ENCODE results near the gene FUT3.

The FUT3 gene

DNA sequence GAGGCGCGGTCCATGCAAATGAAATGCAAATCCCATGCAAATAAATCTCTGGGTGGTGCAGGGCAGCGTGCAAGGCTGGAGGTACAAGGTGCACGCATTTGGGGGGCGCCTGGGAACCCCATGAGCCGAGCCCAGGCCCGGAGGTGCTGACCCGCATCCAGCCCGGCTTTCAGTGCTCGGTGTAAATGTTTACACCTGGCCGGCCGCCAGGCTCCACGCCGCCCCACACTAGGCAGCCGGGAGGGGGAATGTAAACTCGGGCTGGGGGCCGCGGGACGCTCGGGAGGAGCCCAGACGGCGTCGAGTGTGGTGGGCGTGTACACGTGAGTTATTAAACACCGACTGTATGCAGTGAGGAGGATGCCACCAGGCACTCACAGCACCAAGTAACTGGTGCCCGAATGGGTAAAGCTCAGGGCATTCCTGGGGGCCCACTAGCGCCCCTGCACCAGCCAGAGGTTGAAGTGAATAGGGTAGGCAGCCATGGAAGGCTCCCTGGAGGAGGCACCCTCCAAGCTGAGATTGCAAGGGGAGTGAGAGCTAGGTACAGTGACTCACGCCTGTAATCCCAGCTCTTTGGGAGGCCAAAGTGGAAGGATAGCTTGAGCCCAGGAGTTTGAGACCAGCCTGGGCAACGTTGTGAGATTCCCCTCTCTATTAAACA is 28.9 kb downstream of the FUT3 start:
- TF ChIP-seq ZFX (IDR thresholded peaks at IDR 0.05; ENCODE audit: borderline replicate concordance) = no peak
- TF ChIP-seq, protein P1, sequence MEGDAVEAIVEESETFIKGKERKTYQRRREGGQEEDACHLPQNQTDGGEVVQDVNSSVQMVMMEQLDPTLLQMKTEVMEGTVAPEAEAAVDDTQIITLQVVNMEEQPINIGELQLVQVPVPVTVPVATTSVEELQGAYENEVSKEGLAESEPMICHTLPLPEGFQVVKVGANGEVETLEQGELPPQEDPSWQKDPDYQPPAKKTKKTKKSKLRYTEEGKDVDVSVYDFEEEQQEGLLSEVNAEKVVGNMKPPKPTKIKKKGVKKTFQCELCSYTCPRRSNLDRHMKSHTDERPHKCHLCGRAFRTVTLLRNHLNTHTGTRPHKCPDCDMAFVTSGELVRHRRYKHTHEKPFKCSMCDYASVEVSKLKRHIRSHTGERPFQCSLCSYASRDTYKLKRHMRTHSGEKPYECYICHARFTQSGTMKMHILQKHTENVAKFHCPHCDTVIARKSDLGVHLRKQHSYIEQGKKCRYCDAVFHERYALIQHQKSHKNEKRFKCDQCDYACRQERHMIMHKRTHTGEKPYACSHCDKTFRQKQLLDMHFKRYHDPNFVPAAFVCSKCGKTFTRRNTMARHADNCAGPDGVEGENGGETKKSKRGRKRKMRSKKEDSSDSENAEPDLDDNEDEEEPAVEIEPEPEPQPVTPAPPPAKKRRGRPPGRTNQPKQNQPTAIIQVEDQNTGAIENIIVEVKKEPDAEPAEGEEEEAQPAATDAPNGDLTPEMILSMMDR (IDR thresholded peaks at IDR 0.05) = no peak
- no peak overlapping the region for H3K27ac ChIP-seq

DNA sequence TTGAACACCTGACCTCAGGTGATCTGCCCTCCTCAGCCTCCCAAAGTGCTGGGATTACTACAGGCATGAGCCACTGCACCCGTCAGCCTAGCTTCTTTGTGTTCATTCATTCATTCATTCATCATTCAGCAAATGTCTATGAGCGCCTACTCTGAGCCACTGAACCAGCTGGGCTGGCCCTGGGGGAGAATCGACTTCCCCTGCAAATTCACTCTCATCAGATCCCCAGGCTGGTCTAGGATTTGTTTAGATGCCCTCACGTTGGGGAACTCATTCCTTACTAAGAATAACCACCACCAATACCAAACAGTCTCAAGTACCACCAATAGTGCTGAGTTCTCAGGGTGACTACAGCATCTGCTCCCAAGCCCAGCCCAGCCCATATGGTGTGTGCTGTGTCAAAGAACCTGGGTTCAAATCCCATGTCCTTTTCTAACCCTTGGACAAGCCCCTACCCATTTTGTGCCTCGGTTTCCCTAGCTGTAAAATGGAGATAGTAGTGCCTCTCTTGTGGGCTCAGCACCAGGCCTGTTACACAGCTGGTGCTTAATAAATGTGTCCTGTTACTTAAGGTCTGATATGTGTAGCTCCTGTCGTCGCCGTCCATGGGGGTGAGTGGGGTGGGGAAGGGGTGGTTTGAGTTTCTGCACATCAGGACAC is 29.6 kb downstream of the FUT3 start:
- no peak for TF ChIP-seq ZFX (IDR thresholded peaks at IDR 0.05; ENCODE audit: borderline replicate concordance)
- TF ChIP-seq, protein P1 (IDR thresholded peaks at IDR 0.05) = no peak
- H3K27ac ChIP-seq = no peak overlapping the region

DNA sequence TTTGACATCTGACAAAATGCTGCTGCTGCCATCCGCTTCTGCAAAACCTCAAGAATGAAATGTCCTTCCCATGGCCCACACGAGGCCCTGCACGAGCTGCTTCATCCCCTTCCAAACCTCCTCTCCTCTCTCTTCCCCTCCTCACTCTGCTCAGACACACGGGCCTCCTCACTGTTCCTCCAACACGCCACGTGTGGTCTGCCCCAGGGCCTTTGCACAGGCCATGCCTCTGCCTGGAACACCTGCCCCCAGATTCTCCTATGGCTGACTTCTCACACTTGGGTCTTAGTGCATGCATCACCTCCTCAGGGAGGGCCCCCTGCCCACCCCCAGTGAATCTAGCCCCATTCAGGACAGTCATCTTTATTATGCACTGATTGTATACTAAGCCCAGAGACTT is 30.5 kb downstream of the FUT3 start:
- no peak overlapping the region for H3K27ac ChIP-seq
- no peak for TF ChIP-seq ZFX (IDR thresholded peaks at IDR 0.05; ENCODE audit: borderline replicate concordance)
- TF ChIP-seq, protein P1 (IDR thresholded peaks at IDR 0.05) = no peak

DNA sequence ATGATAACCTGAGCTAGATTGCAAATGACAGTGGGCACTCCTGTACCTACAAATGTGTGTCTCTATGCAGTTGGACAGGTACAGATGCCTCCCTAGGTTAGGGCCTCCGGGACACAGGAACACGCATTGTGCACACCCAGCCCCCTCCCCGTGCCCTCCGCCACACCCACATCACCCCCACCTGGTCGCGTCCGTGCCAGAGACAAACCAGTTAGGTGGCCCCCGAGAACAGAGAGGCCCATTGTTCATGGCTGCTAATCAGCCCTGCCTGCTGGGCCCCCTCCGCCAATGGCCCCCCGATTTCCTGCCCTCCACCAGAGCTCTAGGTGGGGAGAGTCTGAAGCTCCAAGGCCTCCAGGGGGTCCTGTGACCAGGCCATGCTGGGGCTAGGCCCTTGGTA is 32.7 kb downstream of the FUT3 start:
- TF ChIP-seq, protein P1 (IDR thresholded peaks at IDR 0.05) = no peak
- no peak for TF ChIP-seq ZFX (IDR thresholded peaks at IDR 0.05; ENCODE audit: borderline replicate concordance)
- H3K27ac ChIP-seq = no peak overlapping the region

DNA sequence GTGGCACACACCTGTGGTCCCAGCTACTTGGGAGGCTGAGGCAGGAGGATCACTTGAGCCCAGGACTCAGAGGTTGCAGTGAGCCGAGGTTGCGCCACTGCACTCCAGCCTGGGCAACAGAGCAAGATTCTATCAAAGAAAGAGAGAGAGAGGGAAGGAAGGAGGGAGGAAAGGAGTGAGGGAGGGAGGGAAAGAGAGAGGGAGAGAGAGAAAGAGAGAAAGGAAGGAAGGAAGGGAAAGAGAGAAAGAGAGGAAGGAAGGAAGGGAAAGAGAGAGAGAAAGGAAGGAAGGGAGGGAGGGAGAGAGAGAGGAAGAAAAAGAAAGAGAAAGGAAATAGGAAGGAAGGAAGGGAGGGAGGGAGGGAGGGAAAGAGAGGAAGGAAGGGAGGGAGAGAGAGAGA is 34.0 kb downstream of the FUT3 start:
- TF ChIP-seq, protein P1 (IDR thresholded peaks at IDR 0.05) = no peak
- no peak for TF ChIP-seq ZFX (IDR thresholded peaks at IDR 0.05; ENCODE audit: borderline replicate concordance)
- H3K27ac ChIP-seq = no peak overlapping the region

DNA sequence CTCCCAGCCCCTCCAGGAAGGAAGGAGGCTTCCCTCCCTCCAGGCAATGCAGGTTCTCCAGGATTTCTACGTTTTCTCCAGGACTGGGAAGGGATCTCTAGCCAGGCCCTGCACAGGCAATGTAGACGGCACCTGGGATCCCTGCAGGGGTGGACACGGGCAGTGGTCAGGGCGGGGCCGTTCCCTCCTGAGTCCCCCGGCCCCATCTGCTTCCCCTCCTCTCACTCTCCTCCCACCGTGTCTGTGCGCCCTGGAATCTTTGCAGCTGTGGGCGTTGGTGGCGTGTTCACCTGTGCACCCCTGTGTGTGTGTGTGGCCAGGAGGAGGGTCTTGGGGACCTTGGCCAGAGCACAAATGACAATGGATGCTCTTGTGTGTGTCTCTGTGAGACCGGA is 36.4 kb downstream of the FUT3 start:
- TF ChIP-seq, protein P1 (IDR thresholded peaks at IDR 0.05) = no peak
- TF ChIP-seq ZFX (IDR thresholded peaks at IDR 0.05; ENCODE audit: borderline replicate concordance) = no peak
- H3K27ac ChIP-seq = no peak overlapping the region

DNA sequence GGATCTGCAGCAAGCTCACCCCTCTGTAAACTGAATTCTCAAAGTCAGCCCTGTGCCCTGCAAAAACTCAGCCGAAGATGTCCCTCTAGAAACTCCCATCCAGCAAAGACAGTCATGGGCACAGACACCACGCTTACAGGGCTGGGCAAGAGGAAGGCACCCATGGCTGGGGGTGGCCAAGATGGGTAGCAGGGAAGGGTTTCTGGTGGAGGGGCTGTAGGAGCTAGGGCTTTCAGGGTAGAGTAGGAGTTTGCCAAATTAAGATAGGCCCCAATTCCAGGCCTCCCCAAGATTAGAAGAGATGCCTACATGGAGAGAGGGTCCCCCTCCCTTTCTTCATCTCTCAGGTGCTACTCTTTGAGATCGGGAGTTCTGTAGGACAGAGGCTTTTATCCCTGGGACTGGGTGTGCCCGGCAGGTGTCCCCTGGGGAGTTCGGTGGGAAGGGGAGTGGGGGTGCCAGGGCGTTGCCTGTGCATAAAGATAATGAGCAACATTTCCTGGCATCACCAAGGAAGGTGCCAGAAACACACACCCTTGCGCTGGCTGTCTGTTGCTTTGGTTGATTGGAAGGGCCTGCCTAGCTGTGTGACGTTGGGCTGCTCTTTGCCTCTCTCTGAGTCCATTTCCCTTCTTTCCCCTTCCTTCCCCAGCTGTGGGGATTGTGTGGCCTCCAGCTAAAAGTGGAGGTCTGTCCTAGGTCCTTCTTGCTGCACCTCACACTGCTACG is 37.0 kb downstream of the FUT3 start:
- no peak overlapping the region for H3K27ac ChIP-seq
- TF ChIP-seq ZFX (IDR thresholded peaks at IDR 0.05; ENCODE audit: borderline replicate concordance) = no peak
- TF ChIP-seq, protein P1 (IDR thresholded peaks at IDR 0.05) = no peak
